PC-9 (cell line): ENCODE results near the gene TSFM. TPM values are rescaled to one million over a fixed set of nuclear protein-coding genes. Genes with fewer than 3 reads are reported as not detected.

Experiments
- BruUV-seq: library from RNA; stranded (reverse); fragments of 400-500 nt; replicated peaks from 2 replicates; lab custom pipeline; 2021; lab: Mats Ljungman, UMichigan
- CTCF ChIA-PET: fragments of 300-600 bp; sonication (Branson Sonifier 250); formaldehyde crosslinking; loops from one replicate; lab custom pipeline; 2022; ENCODE audit warnings: antibody characterized with exemption; lab: Charles Lee
- POLR2A ChIA-PET: fragments of 300-600 bp; sonication (Branson Sonifier 250); formaldehyde crosslinking; loops from one replicate; lab custom pipeline; 2022; ENCODE audit warnings: antibody characterized with exemption; ENCODE audit not compliant: unreplicated experiment; lab: Charles Lee
- DNase-seq, 2 experiments: peaks; one replicate each; pipeline versions ENCODE4 v3.0.0 to v3.0.0-alpha.2; 2015 to 2022; ENCODE audit warnings: mixed read lengths in 1 of 2
- H2AFZ ChIP-seq: fragments of 200-600 bp; sonication (generic); 2 replicates; pipeline ENCODE4 v1.8.1; 2017; ENCODE audit warnings: antibody characterized with exemption
- H3F3A ChIP-seq: fragments of 200-600 bp; sonication (generic); 2 replicates; pipeline ENCODE4 v1.8.1; 2017; ENCODE audit warnings: antibody characterized with exemption, mild to moderate bottlenecking, low read depth; ENCODE audit not compliant: insufficient read depth
- H3K27ac ChIP-seq: fragments of 200-600 bp; sonication (generic); 2 replicates; pipeline ENCODE4 v1.6.1; 2016; ENCODE audit warnings: mixed run types
- H3K27me3 ChIP-seq: fragments of 200-600 bp; sonication (generic); 2 replicates; pipeline ENCODE4 v1.6.1; 2016; ENCODE audit warnings: low read depth, mixed run types; ENCODE audit not compliant: insufficient read depth
- H3K36me3 ChIP-seq: fragments of 200-600 bp; sonication (generic); 2 replicates; pipeline ENCODE4 v1.6.1; 2016; ENCODE audit warnings: low read depth, mixed run types
- H3K4me1 ChIP-seq: fragments of 200-600 bp; sonication (generic); replicated peaks from 2 replicates; pipeline ENCODE4 v1.6.1; 2016; ENCODE audit warnings: mixed run types; ENCODE audit not compliant: insufficient read depth
- H3K4me2 ChIP-seq: fragments of 200-600 bp; sonication (generic); 2 replicates; pipeline ENCODE4 v1.6.1; 2017; ENCODE audit warnings: mixed run types
- H3K4me3 ChIP-seq: fragments of 200-600 bp; sonication (generic); 2 replicates; pipeline ENCODE4 v1.6.1; 2016; ENCODE audit warnings: mixed run types
- H3K79me2 ChIP-seq: fragments of 200-600 bp; sonication (generic); 2 replicates; pipeline ENCODE4 v1.6.1; 2017; ENCODE audit warnings: low read depth, mixed run types
- H3K9me2 ChIP-seq: fragments of 200-600 bp; sonication (generic); 2 replicates; pipeline ENCODE4 v1.8.1; 2017; ENCODE audit warnings: mild to moderate bottlenecking; ENCODE audit not compliant: insufficient read depth
- H3K9me3 ChIP-seq: fragments of 200-600 bp; sonication (generic); 2 replicates; pipeline ENCODE4 v1.8.1; 2016; ENCODE audit warnings: low read depth; ENCODE audit not compliant: insufficient read depth
- H4K20me1 ChIP-seq: fragments of 200-600 bp; sonication (generic); 2 replicates; pipeline ENCODE4 v1.8.1; 2017; ENCODE audit not compliant: insufficient read depth
- CTCF ChIP-seq: fragments of 200-600 bp; sonication (generic); conservative IDR thresholded peaks from 2 replicates; pipeline ENCODE4 v1.6.1; 2017; ENCODE audit warnings: mixed run types, antibody characterized with exemption, mild to moderate bottlenecking, moderate library complexity
- EZH2 ChIP-seq: fragments of 200-600 bp; sonication (generic); IDR thresholded peaks from 2 replicates; pipeline ENCODE4 v1.8.0; 2017; ENCODE audit warnings: antibody characterized with exemption, low read depth
- intact Hi-C: fragments of 100-400 bp; cut with micrococcal nuclease; formaldehyde crosslinking; loops from one replicate; pipeline ENCODE4 v1.10.0; 2022; ENCODE audit not compliant: unreplicated experiment
- total RNA-seq: library from RNA; stranded (reverse); gene quantifications from 2 replicates; pipeline ENCODE4 v1.2.3, GENCODE V29; 2021

The TSFM gene
- total RNA-seq, 1 experiment from 2014 or later = 44.8 TPM

GRCh38 chr12:57813971-57814772 lies 31.6 kb downstream of the TSFM start:
- no peaks in the 10 kb centered on the region for H3K79me2 ChIP-seq
- TF ChIP-seq CTCF (no peak), EZH2 (no peak)
- intact Hi-C loops = no loop called here
- DNase-seq = no peak
- no peak overlapping the region for H3K27ac ChIP-seq
- CTCF ChIA-PET = no interaction called here
- H3K36me3 ChIP-seq = no peaks in the 10 kb centered on the region
- H3K4me3 ChIP-seq = no peak overlapping the region
- peaks cover 10% of the 10 kb centered on the region; the same call in 1 of the 2 replicates for H3K4me1 ChIP-seq
- POLR2A ChIA-PET = no interaction called here
- no peaks in the 10 kb centered on the region for H3K9me2 ChIP-seq
- no peak overlapping the region for H3K4me2 ChIP-seq
- H3K27me3 ChIP-seq = no peaks in the 10 kb centered on the region
- H3K9me3 ChIP-seq = no peaks in the 10 kb centered on the region
- no peaks in the 10 kb centered on the region for H4K20me1 ChIP-seq
- peaks cover 12% of the 10 kb centered on the region; the same call in 1 of the 2 replicates for H3F3A ChIP-seq
- BruUV-seq = no TSS peak
- no peak overlapping the region for H2AFZ ChIP-seq

- Histone ChIP-seq H3K4me3 (no peak overlapping the region), H3K27me3 (no peaks in the 10 kb centered on the region), H4K20me1 (no peaks in the 10 kb centered on the region), H3K9me2 (no peaks in the 10 kb centered on the region), H3F3A (peaks cover 12% of the 10 kb centered on the region; the same call in 1 of the 2 replicates), H2AFZ (no peak overlapping the region), H3K27ac (no peak overlapping the region), H3K79me2 (no peaks in the 10 kb centered on the region), H3K9me3 (no peaks in the 10 kb centered on the region), H3K4me2 (no peak overlapping the region), H3K4me1 (peaks cover 7% of the 10 kb centered on the region; the same call in 1 of the 2 replicates), H3K36me3 (no peaks in the 10 kb centered on the region)
- no TSS peak for BruUV-seq
- ChIA-PET CTCF (no interaction called here), POLR2A (no interaction called here)
- intact Hi-C loops = no loop called here
- TF ChIP-seq EZH2 = no peak
- no peak for TF ChIP-seq CTCF
- no peak for DNase-seq
Measured at GRCh38 chr12:57815177-57816000, 32.8 kb downstream of the TSFM start.

- Histone ChIP-seq H2AFZ (no peak overlapping the region), H3F3A (peaks cover 12% of the 10 kb centered on the region; the same call in 1 of the 2 replicates), H3K27me3 (no peaks in the 10 kb centered on the region), H3K9me2 (no peaks in the 10 kb centered on the region), H3K4me1 (no peaks in the 10 kb centered on the region), H4K20me1 (no peaks in the 10 kb centered on the region), H3K9me3 (no peaks in the 10 kb centered on the region), H3K27ac (no peak overlapping the region), H3K79me2 (no peaks in the 10 kb centered on the region), H3K4me2 (no peak overlapping the region), H3K4me3 (no peak overlapping the region), H3K36me3 (no peaks in the 10 kb centered on the region)
- no peak for TF ChIP-seq CTCF
- TF ChIP-seq EZH2 = no peak
- ChIA-PET CTCF (no interaction called here), POLR2A (interaction anchor here (0.7 kb wide), 1 partner anchor 90 kb away, joined by 3 read pairs; no protein-coding TSS in a partner anchor)
- intact Hi-C loops = no loop called here
- no TSS peak for BruUV-seq
- no peak for DNase-seq
Measured at GRCh38 chr12:57816001-57816854, 33.6 kb downstream of the TSFM start.
